NCI-H2171 (cell line): ENCODE measurements around the gene AK9.
"Not testable (repeated sequence)": the region's sequence is repeated elsewhere in the genome, so short reads cannot be mapped to it uniquely, and the experiment has no call there.

Experiments used
- DNase-seq: peaks from one replicate; lab custom pipeline; 2025; lab: John Stamatoyannopoulos, UW

Gene AK9

GRCh38 chr6:109478841-109479624 is 212.0 kb downstream of the AK9 start:
- no peak for DNase-seq

- no peak for DNase-seq
Observed at GRCh38 chr6:109478222-109478805, 212.7 kb downstream of the AK9 start.

- no peak for DNase-seq
Observed at GRCh38 chr6:109477725-109478124, 213.3 kb downstream of the AK9 start.

- DNase-seq: no peak
Observed at GRCh38 chr6:109477184-109477583, 213.8 kb downstream of the AK9 start.

GRCh38 chr6:109475625-109476024 is 215.4 kb downstream of the AK9 start:
- no peak for DNase-seq

GRCh38 chr6:109474995-109475394 is 216.0 kb downstream of the AK9 start:
- DNase-seq: no peak

GRCh38 chr6:109473120-109473519 is 217.9 kb downstream of the AK9 start:
- no peak for DNase-seq

- DNase-seq: no peak
Observed at GRCh38 chr6:109472132-109472995, 218.6 kb downstream of the AK9 start.

- no peak for DNase-seq
Observed at GRCh38 chr6:109471105-109471810, 219.7 kb downstream of the AK9 start.

GRCh38 chr6:109469591-109470189 is 221.3 kb downstream of the AK9 start:
- no peak for DNase-seq

- no peak for DNase-seq
Observed at GRCh38 chr6:109467696-109468095, 223.3 kb downstream of the AK9 start.

- no peak for DNase-seq
Observed at GRCh38 chr6:109466212-109466923, 224.6 kb downstream of the AK9 start.

- DNase-seq: no peak
Observed at GRCh38 chr6:109465772-109466171, 225.2 kb downstream of the AK9 start.

- DNase-seq: no peak
Observed at GRCh38 chr6:109461733-109462526, 229.1 kb downstream of the AK9 start.

- DNase-seq: not testable (repeated sequence)
Observed at GRCh38 chr6:109461205-109461604, 229.8 kb downstream of the AK9 start.

GRCh38 chr6:109460161-109460829 is 230.7 kb downstream of the AK9 start:
- DNase-seq: no peak

GRCh38 chr6:109458774-109459531 is 232.0 kb downstream of the AK9 start:
- no peak for DNase-seq

- no peak for DNase-seq
Observed at GRCh38 chr6:109457562-109457996, 233.4 kb downstream of the AK9 start.
